Subcutaneous abdominal adipose tissue (tissue), 5 donors: Measurements from ENCODE around the gene PARD3.

ENCODE experiments used
- H3K27ac ChIP-seq: one replicate; pipeline ENCODE4 v1.7.0; 2013; ENCODE audit warnings: low read depth, mild to moderate bottlenecking, inconsistent platforms, low read length, moderate library complexity
- H3K27me3 ChIP-seq, 5 donors: one replicate each; pipeline ENCODE4 v1.7.0; 2013; ENCODE audit warnings: low read length in 5 of 5, inconsistent platforms in 1 of 5; ENCODE audit not compliant: control insufficient read depth in 5 of 5, insufficient read depth in 4 of 5
- H3K36me3 ChIP-seq, 5 donors: one replicate each; pipeline ENCODE4 v1.7.0; 2013; ENCODE audit warnings: low read length in 5 of 5; ENCODE audit not compliant: control insufficient read depth in 5 of 5, insufficient read depth in 5 of 5
- H3K4me1 ChIP-seq, 5 donors: one replicate each; pipeline ENCODE4 v1.7.0; 2013; ENCODE audit warnings: low read length in 5 of 5, mild to moderate bottlenecking in 3 of 5, moderate library complexity in 1 of 5; ENCODE audit not compliant: control insufficient read depth in 5 of 5, insufficient read depth in 5 of 5
- H3K4me3 ChIP-seq, 5 donors: one replicate each; pipeline ENCODE4 v1.7.0; 2013; ENCODE audit warnings: low read length in 5 of 5, low read depth in 1 of 5
- H3K9ac ChIP-seq, 5 donors: one replicate each; pipeline ENCODE4 v1.7.0; 2013; ENCODE audit warnings: low read length in 5 of 5, mild to moderate bottlenecking in 4 of 5, moderate library complexity in 3 of 5
- H3K9me3 ChIP-seq, 5 donors: one replicate each; pipeline ENCODE4 v1.7.0; 2013; ENCODE audit warnings: low read length in 5 of 5; ENCODE audit not compliant: control insufficient read depth in 5 of 5
- donor health status: healthy.
- donor health status: healthy.
- donor health status: healthy.
- donor health status: healthy.
- donor health status: healthy.

Gene PARD3

GRCh38 chr10:34641913-34642558 lies 173.1 kb downstream of the PARD3 start:
- Histone ChIP-seq H3K9me3 (no peaks in the 10 kb centered on the region), H3K4me1 (peaks cover 0 to 28% (median 23%) of the 10 kb centered on the region in 5 donors), H3K9ac (no peak overlapping the region), H3K36me3 (no peaks in the 10 kb centered on the region), H3K4me3 (no peak overlapping the region), H3K27ac (no peak overlapping the region), H3K27me3 (no peaks in the 10 kb centered on the region)

- H3K9me3 ChIP-seq, result no peaks in the 10 kb centered on the region
- no peak overlapping the region for H3K4me3 ChIP-seq
- H3K36me3 ChIP-seq, result no peaks in the 10 kb centered on the region
- H3K9ac ChIP-seq, result no peak overlapping the region
- H3K27me3 ChIP-seq, result no peaks in the 10 kb centered on the region
- H3K4me1 ChIP-seq, result peaks cover 0 to 31% (median 23%) of the 10 kb centered on the region in 5 donors
- H3K27ac ChIP-seq, result no peak overlapping the region
These were observed 173.8 kb downstream of the PARD3 start for GRCh38 chr10:34641147-34641912.

GRCh38 chr10:34638406-34639054 lies 176.6 kb downstream of the PARD3 start:
- Histone ChIP-seq H3K9me3 (no peaks in the 10 kb centered on the region), H3K36me3 (no peaks in the 10 kb centered on the region), H3K27me3 (no peaks in the 10 kb centered on the region), H3K4me3 (no peak overlapping the region), H3K9ac (no peak overlapping the region), H3K4me1 (peaks cover 0 to 23% (median 16%) of the 10 kb centered on the region in 5 donors), H3K27ac (no peak overlapping the region)

- peaks cover 0 to 23% (median 16%) of the 10 kb centered on the region in 5 donors for H3K4me1 ChIP-seq
- no peaks in the 10 kb centered on the region for H3K27me3 ChIP-seq
- no peaks in the 10 kb centered on the region for H3K9me3 ChIP-seq
- H3K36me3 ChIP-seq, result no peaks in the 10 kb centered on the region
- H3K9ac ChIP-seq, result no peak overlapping the region
- no peak overlapping the region for H3K4me3 ChIP-seq
- no peak overlapping the region for H3K27ac ChIP-seq
These were observed 177.6 kb downstream of the PARD3 start for GRCh38 chr10:34637418-34637911.

GRCh38 chr10:34635111-34635510 lies 180.0 kb downstream of the PARD3 start:
- no peaks in the 10 kb centered on the region for H3K36me3 ChIP-seq
- no peaks in the 10 kb centered on the region for H3K27me3 ChIP-seq
- no peaks in the 10 kb centered on the region for H3K9me3 ChIP-seq
- H3K9ac ChIP-seq, result no peak overlapping the region
- peaks cover 0 to 23% (median 16%) of the 10 kb centered on the region in 5 donors for H3K4me1 ChIP-seq
- H3K27ac ChIP-seq, result no peak overlapping the region
- no peak overlapping the region for H3K4me3 ChIP-seq

GRCh38 chr10:34633374-34633773 lies 181.7 kb downstream of the PARD3 start:
- H3K27ac ChIP-seq, result no peak overlapping the region
- H3K9me3 ChIP-seq, result no peaks in the 10 kb centered on the region
- no peaks in the 10 kb centered on the region for H3K27me3 ChIP-seq
- H3K36me3 ChIP-seq, result no peaks in the 10 kb centered on the region
- peaks cover 0 to 19% (median 15%) of the 10 kb centered on the region in 5 donors for H3K4me1 ChIP-seq
- H3K4me3 ChIP-seq, result no peak overlapping the region
- H3K9ac ChIP-seq, result no peak overlapping the region

GRCh38 chr10:34629084-34629483 lies 186.0 kb downstream of the PARD3 start:
- Histone ChIP-seq H3K9me3 (no peaks in the 10 kb centered on the region), H3K36me3 (no peaks in the 10 kb centered on the region), H3K9ac (no peak overlapping the region), H3K27ac (no peak overlapping the region), H3K4me3 (no peak overlapping the region), H3K27me3 (no peaks in the 10 kb centered on the region), H3K4me1 (peaks cover 0 to 9% (median 7%) of the 10 kb centered on the region in 5 donors)

GRCh38 chr10:34628174-34628796 lies 186.8 kb downstream of the PARD3 start:
- Histone ChIP-seq H3K36me3 (no peaks in the 10 kb centered on the region), H3K27ac (no peak overlapping the region), H3K4me3 (peak overlapping the region in 3 of 5 donors; percentile 30 to 49 (median 41)), H3K4me1 (peaks cover 0 to 9% (median 7%) of the 10 kb centered on the region in 5 donors), H3K9ac (no peak overlapping the region), H3K27me3 (no peaks in the 10 kb centered on the region), H3K9me3 (no peaks in the 10 kb centered on the region)

- Histone ChIP-seq H3K27me3 (no peaks in the 10 kb centered on the region), H3K27ac (no peak overlapping the region), H3K9ac (no peak overlapping the region), H3K4me3 (no peak overlapping the region), H3K4me1 (peaks cover 0 to 9% (median 7%) of the 10 kb centered on the region in 5 donors), H3K36me3 (no peaks in the 10 kb centered on the region), H3K9me3 (no peaks in the 10 kb centered on the region)
These were observed 187.4 kb downstream of the PARD3 start for GRCh38 chr10:34627741-34628140.
